SK-N-SH (cell line): Measurements from ENCODE around the gene SFI1. TPM values are rescaled to one million over a fixed set of nuclear protein-coding genes. Genes with fewer than 3 reads are reported as not detected.

Experiments used
- CTCF ChIA-PET: fragments of 300-600, 350-600 bp; formaldehyde crosslinking; extraction: SDS; loops from one replicate; lab custom pipeline; 2021; lab: Yijun Ruan, JAX
- POLR2A ChIA-PET: fragments of 350-600 bp; sonication (Branson Sonifier 250); formaldehyde crosslinking; extraction: SDS; loops from one replicate; lab custom pipeline; 2020; ENCODE audit warnings: antibody characterized with exemption, inconsistent platforms; lab: Yijun Ruan, JAX
- DNase-seq: peaks from one replicate; pipeline ENCODE4 v3.0.0; 2012
- H2AFZ ChIP-seq: fragments of 200-600 bp; sonication (generic); 2 replicates; pipeline ENCODE4 v1.8.1; 2016; ENCODE audit warnings: antibody characterized with exemption, mild to moderate bottlenecking, low read depth
- H3F3A ChIP-seq: fragments of 200-600 bp; sonication (generic); replicated peaks from 2 replicates; pipeline ENCODE3; 2016; ENCODE audit warnings: antibody characterized with exemption, mild to moderate bottlenecking; ENCODE audit not compliant: insufficient read depth
- H3K27ac ChIP-seq, 2 experiments: fragments of 200-500 bp in 1 of 2; fragments of 200-600 bp in 1 of 2; sonication (Bioruptor generic) in 1 of 2; sonication (generic), shearing (Covaris generic) in 1 of 2; 2 replicates each; pipeline versions ENCODE4 v1.5.1 to v1.6.1; 2014 to 2016; ENCODE audit warnings: low read depth in 2 of 2, inconsistent platforms in 1 of 2, low read length in 1 of 2, mild to moderate bottlenecking in 1 of 2, mixed read lengths in 1 of 2
- H3K27me3 ChIP-seq: fragments of 200-600 bp; sonication (generic), shearing (Covaris generic); 2 replicates; pipeline ENCODE4 v1.6.1; 2016; ENCODE audit warnings: mixed run types; ENCODE audit not compliant: insufficient read depth
- H3K36me3 ChIP-seq, 2 experiments: fragments of 200-500 bp in 1 of 2; fragments of 200-600 bp in 1 of 2; sonication (Bioruptor generic) in 1 of 2; sonication (generic) in 1 of 2; replicated peaks in 1 of 2; 2 replicates each; pipeline versions ENCODE3 to v1.5.1; 2014 to 2016; ENCODE audit warnings: low read length in 1 of 2, mild to moderate bottlenecking in 1 of 2; ENCODE audit not compliant: insufficient read depth in 2 of 2, control insufficient read depth in 1 of 2
- H3K4me1 ChIP-seq, 2 experiments: fragments of 200-500 bp in 1 of 2; fragments of 200-600 bp in 1 of 2; sonication (Bioruptor generic) in 1 of 2; sonication (generic), shearing (Covaris generic) in 1 of 2; 2 replicates each; pipeline versions ENCODE4 v1.5.1 to v1.6.1; 2014 to 2016; ENCODE audit warnings: low read depth in 1 of 2, low read length in 1 of 2, mixed run types in 1 of 2; ENCODE audit not compliant: insufficient read depth in 2 of 2, control insufficient read depth in 1 of 2
- H3K4me2 ChIP-seq: fragments of 200-600 bp; sonication (generic), shearing (Covaris generic); 2 replicates; pipeline ENCODE4 v1.6.1; 2017; ENCODE audit warnings: mixed run types
- H3K4me3 ChIP-seq, 2 experiments: fragments of 200-500 bp in 1 of 2; fragments of 200-600 bp in 1 of 2; sonication (Bioruptor generic) in 1 of 2; sonication (generic), shearing (Covaris generic) in 1 of 2; 2 replicates each; pipeline versions ENCODE4 v1.5.1 to v1.8.1; 2014 to 2016; ENCODE audit warnings: low read depth in 2 of 2, inconsistent platforms in 1 of 2, low read length in 1 of 2, mild to moderate bottlenecking in 1 of 2, mixed read lengths in 1 of 2, moderate library complexity in 1 of 2
- H3K79me2 ChIP-seq: fragments of 200-600 bp; sonication (generic); 2 replicates; pipeline ENCODE4 v1.8.1; 2017; ENCODE audit warnings: mild to moderate bottlenecking; ENCODE audit not compliant: insufficient read depth
- H3K9ac ChIP-seq: fragments of 200-600 bp; sonication (generic); 2 replicates; pipeline ENCODE4 v1.6.1; 2017; ENCODE audit warnings: mixed run types
- H3K9me2 ChIP-seq: fragments of 200-600 bp; sonication (generic); 2 replicates; pipeline ENCODE4 v1.6.1; 2017; ENCODE audit warnings: mixed run types
- H3K9me3 ChIP-seq: fragments of 200-600 bp; sonication (generic); 2 replicates; pipeline ENCODE4 v1.6.1; 2017; ENCODE audit warnings: mixed run types, mild to moderate bottlenecking, moderate library complexity
- H4K20me1 ChIP-seq: fragments of 200-600 bp; sonication (generic); 2 replicates; pipeline ENCODE4 v1.6.1; 2017; ENCODE audit warnings: mild to moderate bottlenecking, mixed run types; ENCODE audit not compliant: insufficient read depth
- FOXJ3 ChIP-seq: sonication (generic); formaldehyde crosslinking; IDR thresholded peaks from 2 replicates; pipeline ENCODE4 v1.5.1; 2020; ENCODE audit warnings: mild to moderate bottlenecking, missing genetic modification reagents
- GABPA ChIP-seq: IDR thresholded peaks from 2 replicates; pipeline ENCODE4 v1.4.0; 2012; ENCODE audit warnings: low read depth, mild to moderate bottlenecking
- JUND ChIP-seq: IDR thresholded peaks from 2 replicates; pipeline ENCODE4 v1.4.0; 2012
- MXI1 ChIP-seq: IDR thresholded peaks from 2 replicates; pipeline ENCODE4 v1.6.1; 2012; ENCODE audit warnings: mild to moderate bottlenecking, low read depth, low read length, improper control_type of control experiment
- NRF1 ChIP-seq: IDR thresholded peaks from 2 replicates; pipeline ENCODE4 v1.6.1; 2012; ENCODE audit warnings: low read depth, mild to moderate bottlenecking, low read length
- POLR2AphosphoS5 ChIP-seq: IDR thresholded peaks from 2 replicates; pipeline ENCODE4 v1.6.1; 2012; ENCODE audit warnings: low read depth, low read length
- TAF1 ChIP-seq: IDR thresholded peaks from 2 replicates; pipeline ENCODE4 v1.6.1; 2012; ENCODE audit warnings: low read depth, mild to moderate bottlenecking, low read length, moderate library complexity, borderline replicate concordance
- TCF12 ChIP-seq: IDR thresholded peaks from 2 replicates; pipeline ENCODE4 v1.4.0; 2012
- WGBS: methylation state at CpG from one replicate; pipeline ENCODE4 v1.1.6; 2017; ENCODE audit warnings: low lambda C conversion rate; 5-methylcytosine and 5-hydroxymethylcytosine counted together
- polyA plus RNA-seq, 3 experiments: library from polyadenylated mRNA; depleted of rRNA; stranded (reverse); fragments of >200 nt; gene quantifications; 2 replicates each; pipeline ENCODE4 v1.2.3, GENCODE V29; 2012
- TF ChIP-seq, protein P1 (sequence below): fragments of 150-350 bp; IDR thresholded peaks from 2 replicates; pipeline ENCODE4 v1.6.1; 2016; ENCODE audit warnings: mild to moderate bottlenecking, low read depth, low read length
- TF ChIP-seq, protein P2 (sequence below): IDR thresholded peaks from 2 replicates; pipeline ENCODE4; 2012
- TF ChIP-seq, protein P3 (sequence below): fragments of 200-600 bp; sonication (generic); IDR thresholded peaks from 2 replicates; pipeline ENCODE4 v1.6.1; 2017; ENCODE audit warnings: antibody characterized with exemption, mild to moderate bottlenecking, moderate library complexity

The SFI1 gene
- polyA plus RNA-seq, 1 of the 3 experiments (the other 2 are of a cell fraction) = 24.7 TPM

DNA sequence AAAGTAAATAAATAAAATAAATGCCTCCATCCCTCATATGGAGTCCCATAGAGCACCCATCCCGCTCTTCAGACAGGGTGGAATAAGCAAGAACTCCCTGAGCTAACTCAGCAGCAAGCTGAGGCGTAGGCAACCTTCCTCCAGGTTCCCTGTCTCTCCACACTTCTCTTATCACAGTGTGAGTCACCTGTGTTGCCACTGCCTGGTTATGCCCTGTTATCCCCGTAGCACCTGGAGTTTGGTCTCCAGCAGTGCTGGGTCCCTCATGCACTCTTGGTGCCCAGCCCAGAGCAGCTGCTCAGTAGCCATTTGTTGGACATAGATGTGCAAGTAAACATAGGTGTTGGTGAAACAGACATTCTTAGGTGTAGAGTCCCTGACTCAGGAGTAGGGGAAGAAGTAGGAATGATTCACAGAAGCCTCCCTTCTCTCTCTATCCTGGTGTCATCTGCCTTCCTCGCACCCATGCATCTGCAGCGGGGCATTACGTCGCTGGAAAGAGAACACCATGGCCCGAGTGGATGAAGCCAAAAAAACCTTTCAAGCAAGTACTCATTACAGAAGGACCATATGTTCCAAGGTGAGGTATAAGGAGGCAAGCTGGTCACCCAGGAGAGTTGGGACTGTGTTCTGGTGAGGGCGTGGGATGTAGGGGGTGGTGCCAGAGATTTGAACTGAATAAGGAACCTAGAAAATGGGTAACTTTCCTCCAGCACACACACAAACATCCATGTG, 109.7 kb downstream of the SFI1 start:
- no peaks in the 10 kb centered on the region for H4K20me1 ChIP-seq
- TF ChIP-seq FOXJ3 (CRISPR knock-in tag) = no peak
- no peak for TF ChIP-seq MXI1
- no peak for TF ChIP-seq JUND
- TF ChIP-seq, protein P1, sequence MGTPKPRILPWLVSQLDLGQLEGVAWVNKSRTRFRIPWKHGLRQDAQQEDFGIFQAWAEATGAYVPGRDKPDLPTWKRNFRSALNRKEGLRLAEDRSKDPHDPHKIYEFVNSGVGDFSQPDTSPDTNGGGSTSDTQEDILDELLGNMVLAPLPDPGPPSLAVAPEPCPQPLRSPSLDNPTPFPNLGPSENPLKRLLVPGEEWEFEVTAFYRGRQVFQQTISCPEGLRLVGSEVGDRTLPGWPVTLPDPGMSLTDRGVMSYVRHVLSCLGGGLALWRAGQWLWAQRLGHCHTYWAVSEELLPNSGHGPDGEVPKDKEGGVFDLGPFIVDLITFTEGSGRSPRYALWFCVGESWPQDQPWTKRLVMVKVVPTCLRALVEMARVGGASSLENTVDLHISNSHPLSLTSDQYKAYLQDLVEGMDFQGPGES = no peak
- TF ChIP-seq, protein P2, sequence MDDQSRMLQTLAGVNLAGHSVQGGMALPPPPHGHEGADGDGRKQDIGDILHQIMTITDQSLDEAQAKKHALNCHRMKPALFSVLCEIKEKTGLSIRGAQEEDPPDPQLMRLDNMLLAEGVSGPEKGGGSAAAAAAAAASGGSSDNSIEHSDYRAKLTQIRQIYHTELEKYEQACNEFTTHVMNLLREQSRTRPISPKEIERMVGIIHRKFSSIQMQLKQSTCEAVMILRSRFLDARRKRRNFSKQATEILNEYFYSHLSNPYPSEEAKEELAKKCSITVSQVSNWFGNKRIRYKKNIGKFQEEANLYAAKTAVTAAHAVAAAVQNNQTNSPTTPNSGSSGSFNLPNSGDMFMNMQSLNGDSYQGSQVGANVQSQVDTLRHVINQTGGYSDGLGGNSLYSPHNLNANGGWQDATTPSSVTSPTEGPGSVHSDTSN = no peak
- TF ChIP-seq, protein P3, sequence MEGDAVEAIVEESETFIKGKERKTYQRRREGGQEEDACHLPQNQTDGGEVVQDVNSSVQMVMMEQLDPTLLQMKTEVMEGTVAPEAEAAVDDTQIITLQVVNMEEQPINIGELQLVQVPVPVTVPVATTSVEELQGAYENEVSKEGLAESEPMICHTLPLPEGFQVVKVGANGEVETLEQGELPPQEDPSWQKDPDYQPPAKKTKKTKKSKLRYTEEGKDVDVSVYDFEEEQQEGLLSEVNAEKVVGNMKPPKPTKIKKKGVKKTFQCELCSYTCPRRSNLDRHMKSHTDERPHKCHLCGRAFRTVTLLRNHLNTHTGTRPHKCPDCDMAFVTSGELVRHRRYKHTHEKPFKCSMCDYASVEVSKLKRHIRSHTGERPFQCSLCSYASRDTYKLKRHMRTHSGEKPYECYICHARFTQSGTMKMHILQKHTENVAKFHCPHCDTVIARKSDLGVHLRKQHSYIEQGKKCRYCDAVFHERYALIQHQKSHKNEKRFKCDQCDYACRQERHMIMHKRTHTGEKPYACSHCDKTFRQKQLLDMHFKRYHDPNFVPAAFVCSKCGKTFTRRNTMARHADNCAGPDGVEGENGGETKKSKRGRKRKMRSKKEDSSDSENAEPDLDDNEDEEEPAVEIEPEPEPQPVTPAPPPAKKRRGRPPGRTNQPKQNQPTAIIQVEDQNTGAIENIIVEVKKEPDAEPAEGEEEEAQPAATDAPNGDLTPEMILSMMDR = no peak
- TF ChIP-seq POLR2AphosphoS5 = no peak
- TF ChIP-seq GABPA = no peak
- no peak overlapping the region for H3K4me2 ChIP-seq
- no peak overlapping the region for H3K4me3 ChIP-seq
- peaks cover 17 to 18% of the 10 kb centered on the region in 2 experiments; a peak in 1 of 4 replicates for H3K4me1 ChIP-seq
- H3K9me2 ChIP-seq = no peaks in the 10 kb centered on the region
- no peaks in the 10 kb centered on the region for H3K79me2 ChIP-seq
- H3K36me3 ChIP-seq = peaks cover 0 to 10% of the 10 kb centered on the region in 2 experiments
- H2AFZ ChIP-seq = no peak overlapping the region
- WGBS = 100% methylated on average over 9 of the region's 9 CpGs
- no peak overlapping the region for H3K9ac ChIP-seq
- H3K27me3 ChIP-seq = no peaks in the 10 kb centered on the region
- POLR2A ChIA-PET = no interaction called here
- no peak overlapping the region for H3K27ac ChIP-seq
- CTCF ChIA-PET = interaction anchor here (0.7 kb wide), 1 partner anchor 49 kb away, joined by 3 read pairs; no protein-coding TSS in a partner anchor
- no peaks in the 10 kb centered on the region for H3K9me3 ChIP-seq
- no peak for DNase-seq
- H3F3A ChIP-seq = peaks cover 19% of the 10 kb centered on the region

DNA sequence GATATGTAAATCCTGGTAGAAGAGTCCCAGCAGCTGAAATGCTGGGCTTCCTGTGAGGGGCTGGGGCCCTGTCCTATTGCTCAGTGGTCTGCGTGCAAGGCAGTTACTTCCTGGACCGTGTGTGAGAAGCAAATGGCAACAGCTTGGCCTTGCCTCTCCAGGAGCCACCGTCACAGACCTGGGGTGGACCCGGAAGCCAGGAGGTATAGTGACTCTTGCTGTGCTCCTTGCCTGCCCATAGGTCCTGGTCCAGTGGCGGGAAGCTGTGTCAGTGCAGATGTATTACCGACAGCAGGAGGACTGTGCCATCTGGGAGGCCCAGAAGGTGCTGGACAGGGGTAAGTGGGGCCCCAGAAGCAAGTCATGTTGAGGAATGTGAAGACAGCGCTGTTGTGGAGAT, 111.4 kb downstream of the SFI1 start:
- Histone ChIP-seq H3K27ac (no peak overlapping the region), H3K27me3 (no peaks in the 10 kb centered on the region), H3K79me2 (no peaks in the 10 kb centered on the region), H4K20me1 (no peaks in the 10 kb centered on the region), H3K9me2 (no peaks in the 10 kb centered on the region), H3K36me3 (peaks cover 0 to 10% of the 10 kb centered on the region in 2 experiments), H3K4me3 (no peak overlapping the region), H3K9ac (no peak overlapping the region), H3K4me1 (peaks cover 6 to 24% of the 10 kb centered on the region in 2 experiments; a peak in 1 of 4 replicates), H3F3A (peaks cover 5% of the 10 kb centered on the region), H2AFZ (no peak overlapping the region), H3K9me3 (no peaks in the 10 kb centered on the region), H3K4me2 (no peak overlapping the region)
- CTCF ChIA-PET = interaction anchor here (0.7 to 1.0 kb wide), 2 partner anchors 16 to 50 kb away, joined by 3 read pairs; no protein-coding TSS in a partner anchor
- 94% methylated on average over 3 of the region's 7 CpGs for WGBS
- POLR2A ChIA-PET = no interaction called here
- DNase-seq = no peak
- TF ChIP-seq TCF12 (no peak), NRF1 (no peak), MXI1 (no peak), JUND (no peak), TAF1 (no peak)
